Measurements from ENCODE around the gene ZFP36L2.

ZFP36L2 gene

DNA sequence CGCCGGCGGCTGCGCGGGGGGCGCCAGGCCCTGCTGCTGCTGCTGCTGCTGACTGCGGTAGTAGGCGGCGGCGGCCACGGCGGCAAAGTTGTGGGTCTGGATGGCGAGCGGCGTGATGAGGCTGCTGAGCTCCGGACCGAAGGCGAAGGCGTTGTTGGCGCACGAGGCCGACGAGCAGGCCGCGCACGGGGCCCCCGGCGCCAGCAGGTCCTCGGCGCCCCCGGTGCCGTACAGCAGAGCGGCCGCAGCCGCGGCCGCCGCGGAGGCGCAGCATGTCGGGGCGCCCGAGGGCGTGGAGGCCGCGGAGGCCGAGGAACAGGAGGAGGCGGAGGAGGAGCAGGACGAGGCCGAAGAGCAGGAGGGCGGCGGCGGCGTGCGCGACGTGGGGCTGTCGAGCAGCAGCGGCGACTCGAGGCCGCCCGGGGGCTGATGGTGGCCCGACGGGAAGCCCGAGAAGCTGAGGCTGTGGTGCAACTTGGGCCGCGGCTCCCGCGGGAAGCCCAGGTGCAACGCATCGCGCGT is 1.8 kb downstream of the ZFP36L2 start:
- H3K4me1 ChIP-seq (ENCODE audit: control insufficient read depth, insufficient read depth, low read length, poor library complexity, severe bottlenecking), result peaks cover 30% of the 10 kb centered on the region

DNA sequence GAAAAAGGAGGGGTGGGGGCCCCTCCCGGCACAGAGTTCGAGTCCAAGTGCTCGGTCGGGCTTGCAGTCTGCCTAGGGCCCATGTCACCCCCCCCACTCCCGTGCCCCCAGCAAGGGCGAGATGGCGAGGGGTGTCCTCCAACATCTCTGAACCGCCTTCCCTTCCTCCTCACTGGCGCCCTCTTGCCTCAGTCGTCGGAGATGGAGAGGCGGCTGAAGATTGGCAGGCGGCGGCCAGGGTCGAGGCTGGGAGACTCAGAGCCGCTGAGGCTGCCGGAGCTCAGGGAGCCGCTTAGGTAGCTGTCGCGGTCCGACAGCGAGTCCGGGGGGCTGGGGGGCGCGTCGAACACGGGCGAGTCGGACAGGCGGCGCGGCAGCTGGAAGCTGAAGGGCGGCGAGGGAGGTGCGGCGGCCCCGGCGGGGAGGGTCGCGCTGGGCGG is 2.3 kb downstream of the ZFP36L2 start:
- Histone ChIP-seq H3K36me3 (ENCODE audit: control insufficient read depth, insufficient read depth, low read length) (peaks cover 39% of the 10 kb centered on the region), H3K9me3 (ENCODE audit: control insufficient read depth, low read length) (no peaks in the 10 kb centered on the region), H3K4me3 (ENCODE audit: insufficient read depth, low read depth, low read length, poor library complexity, severe bottlenecking) (peak overlapping the region; percentile 95), H3K4me1 (ENCODE audit: control insufficient read depth, insufficient read depth, low read length, poor library complexity, severe bottlenecking) (peaks cover 33% of the 10 kb centered on the region), H3K27me3 (replicated peaks; ENCODE audit: control insufficient read depth, insufficient read depth, low read length, poor library complexity, severe bottlenecking) (no peaks in the 10 kb centered on the region), H3K27ac (ENCODE audit: insufficient read depth, low read length, poor library complexity, severe bottlenecking) (peak overlapping the region; percentile 91)
- DNase-seq, result peak; percentile 43 to 52 (median 51)

More for the DNA sequence above, 1.8 kb downstream of the ZFP36L2 start:
- H3K27ac ChIP-seq (ENCODE audit: insufficient read depth, low read length, poor library complexity, severe bottlenecking), result peak overlapping the region; percentile 91
- H3K27me3 ChIP-seq (replicated peaks; ENCODE audit: control insufficient read depth, insufficient read depth, low read length, poor library complexity, severe bottlenecking), result no peaks in the 10 kb centered on the region
- no peaks in the 10 kb centered on the region for H3K9me3 ChIP-seq (ENCODE audit: control insufficient read depth, low read length)
- DNase-seq, result peak; percentile 20 to 35 (median 25)
- peak overlapping the region; percentile 95 for H3K4me3 ChIP-seq (ENCODE audit: insufficient read depth, low read depth, low read length, poor library complexity, severe bottlenecking)
- peaks cover 39% of the 10 kb centered on the region for H3K36me3 ChIP-seq (ENCODE audit: control insufficient read depth, insufficient read depth, low read length)

- H3K36me3 ChIP-seq (ENCODE audit: control insufficient read depth, insufficient read depth, low read length), result peaks cover 39% of the 10 kb centered on the region
- no peaks in the 10 kb centered on the region for H3K9me3 ChIP-seq (ENCODE audit: control insufficient read depth, low read length)
- H3K4me3 ChIP-seq (ENCODE audit: insufficient read depth, low read depth, low read length, poor library complexity, severe bottlenecking), result peak overlapping the region; percentile 95
- peaks cover 32% of the 10 kb centered on the region for H3K4me1 ChIP-seq (ENCODE audit: control insufficient read depth, insufficient read depth, low read length, poor library complexity, severe bottlenecking)
- peak overlapping the region; percentile 91 for H3K27ac ChIP-seq (ENCODE audit: insufficient read depth, low read length, poor library complexity, severe bottlenecking)
- DNase-seq, result no peak
- no peaks in the 10 kb centered on the region for H3K27me3 ChIP-seq (replicated peaks; ENCODE audit: control insufficient read depth, insufficient read depth, low read length, poor library complexity, severe bottlenecking)
Measured at GRCh38 chr2:43223521-43224001, 2.8 kb downstream of the ZFP36L2 start.

DNA sequence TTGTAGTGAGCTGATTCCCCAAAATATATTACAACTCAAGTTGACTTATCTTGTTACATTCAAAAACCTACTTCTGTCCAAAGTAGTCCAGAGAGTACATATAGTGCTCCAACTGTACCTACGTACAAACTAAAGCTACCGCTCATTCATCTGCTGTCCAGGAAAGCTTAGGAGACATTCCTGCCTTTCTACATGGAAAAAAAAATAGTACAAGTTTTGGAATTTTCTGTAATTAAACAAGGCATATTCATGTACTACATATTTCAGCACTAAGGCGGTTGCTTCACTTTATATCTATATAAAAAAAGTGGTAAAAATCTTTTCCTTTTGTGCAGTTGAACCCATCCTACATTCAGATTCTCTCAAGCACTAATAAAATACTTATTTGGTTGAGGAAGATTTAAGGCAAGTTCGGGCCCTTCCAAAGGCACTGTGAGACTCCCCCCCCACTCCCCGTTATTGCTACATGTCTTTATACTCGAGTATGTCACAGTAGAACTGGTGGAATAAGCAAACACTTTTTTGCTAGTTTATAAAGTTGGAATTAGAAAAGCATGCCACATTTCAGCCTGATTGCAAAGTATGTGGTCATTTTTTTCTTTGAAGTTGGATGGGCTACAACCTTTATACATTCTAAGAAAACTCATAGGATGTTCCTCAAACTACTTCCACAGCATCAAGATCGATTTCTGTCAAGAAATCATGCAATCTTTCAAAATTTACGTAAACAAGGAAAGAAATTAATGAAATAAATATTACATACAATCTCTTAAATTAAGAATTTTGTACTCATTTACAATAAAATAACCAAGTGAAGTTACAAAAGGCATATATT is 3.7 kb downstream of the ZFP36L2 start:
- Histone ChIP-seq H3K4me3 (ENCODE audit: insufficient read depth, low read depth, low read length, poor library complexity, severe bottlenecking) (peak overlapping the region; percentile 95), H3K27me3 (replicated peaks; ENCODE audit: control insufficient read depth, insufficient read depth, low read length, poor library complexity, severe bottlenecking) (no peaks in the 10 kb centered on the region), H3K9me3 (ENCODE audit: control insufficient read depth, low read length) (no peaks in the 10 kb centered on the region), H3K27ac (ENCODE audit: insufficient read depth, low read length, poor library complexity, severe bottlenecking) (peak overlapping the region; percentile 91), H3K36me3 (ENCODE audit: control insufficient read depth, insufficient read depth, low read length) (peaks cover 39% of the 10 kb centered on the region), H3K4me1 (ENCODE audit: control insufficient read depth, insufficient read depth, low read length, poor library complexity, severe bottlenecking) (peaks cover 32% of the 10 kb centered on the region)
- no peak for DNase-seq

- Histone ChIP-seq H3K4me1 (ENCODE audit: control insufficient read depth, insufficient read depth, low read length, poor library complexity, severe bottlenecking) (peaks cover 37% of the 10 kb centered on the region), H3K4me3 (ENCODE audit: insufficient read depth, low read depth, low read length, poor library complexity, severe bottlenecking) (peak overlapping the region; percentile 95), H3K27ac (ENCODE audit: insufficient read depth, low read length, poor library complexity, severe bottlenecking) (peak overlapping the region; percentile 91), H3K27me3 (replicated peaks; ENCODE audit: control insufficient read depth, insufficient read depth, low read length, poor library complexity, severe bottlenecking) (no peaks in the 10 kb centered on the region), H3K36me3 (ENCODE audit: control insufficient read depth, insufficient read depth, low read length) (peaks cover 39% of the 10 kb centered on the region), H3K9me3 (ENCODE audit: control insufficient read depth, low read length) (no peaks in the 10 kb centered on the region)
- DNase-seq, result peak; percentile 33 to 52 (median 39)
Measured at GRCh38 chr2:43221763-43222474, 4.5 kb downstream of the ZFP36L2 start.

GRCh38 chr2:43221124-43221762 is 5.2 kb downstream of the ZFP36L2 start:
- Histone ChIP-seq H3K9me3 (ENCODE audit: control insufficient read depth, low read length) (no peaks in the 10 kb centered on the region), H3K4me1 (ENCODE audit: control insufficient read depth, insufficient read depth, low read length, poor library complexity, severe bottlenecking) (peaks cover 37% of the 10 kb centered on the region), H3K27ac (ENCODE audit: insufficient read depth, low read length, poor library complexity, severe bottlenecking) (peak overlapping the region; percentile 91), H3K27me3 (replicated peaks; ENCODE audit: control insufficient read depth, insufficient read depth, low read length, poor library complexity, severe bottlenecking) (no peaks in the 10 kb centered on the region), H3K36me3 (ENCODE audit: control insufficient read depth, insufficient read depth, low read length) (peaks cover 39% of the 10 kb centered on the region), H3K4me3 (ENCODE audit: insufficient read depth, low read depth, low read length, poor library complexity, severe bottlenecking) (peak overlapping the region; percentile 95)
- peak in 2 of 3 donors; percentile 18 to 39 for DNase-seq

- no peak for DNase-seq
- Histone ChIP-seq H3K36me3 (ENCODE audit: control insufficient read depth, insufficient read depth, low read length) (peaks cover 34% of the 10 kb centered on the region), H3K27me3 (replicated peaks; ENCODE audit: control insufficient read depth, insufficient read depth, low read length, poor library complexity, severe bottlenecking) (no peaks in the 10 kb centered on the region), H3K4me1 (ENCODE audit: control insufficient read depth, insufficient read depth, low read length, poor library complexity, severe bottlenecking) (peaks cover 37% of the 10 kb centered on the region), H3K4me3 (ENCODE audit: insufficient read depth, low read depth, low read length, poor library complexity, severe bottlenecking) (peak overlapping the region; percentile 95), H3K9me3 (ENCODE audit: control insufficient read depth, low read length) (no peaks in the 10 kb centered on the region), H3K27ac (ENCODE audit: insufficient read depth, low read length, poor library complexity, severe bottlenecking) (peak overlapping the region; percentile 91)
Measured at GRCh38 chr2:43220760-43221123, 5.7 kb downstream of the ZFP36L2 start.

DNA sequence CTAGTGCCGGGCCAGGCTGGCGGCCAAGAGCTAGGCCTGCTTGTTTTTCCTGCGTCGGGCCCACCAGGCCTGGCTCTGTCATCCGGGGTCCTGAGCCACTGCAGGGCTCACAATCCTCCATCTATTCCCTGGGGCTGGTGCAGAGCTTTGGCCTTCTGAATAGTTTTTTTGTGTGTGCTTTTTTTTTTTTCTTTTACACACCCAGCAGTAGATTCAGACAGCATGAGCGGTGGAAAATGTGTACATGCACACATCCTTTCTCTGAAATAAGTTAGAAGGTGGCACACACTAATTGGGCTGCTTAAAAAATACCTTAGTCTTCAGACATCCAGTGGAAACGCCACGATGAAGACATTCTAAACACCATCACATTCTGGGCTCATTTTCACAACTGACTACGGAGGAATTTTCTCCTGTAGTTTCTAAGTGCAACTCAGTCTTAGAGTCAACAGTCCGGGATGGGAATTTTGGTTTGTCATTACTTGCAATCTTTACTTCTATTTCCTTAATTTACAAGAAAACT is 6.1 kb downstream of the ZFP36L2 start:
- H3K36me3 ChIP-seq (ENCODE audit: control insufficient read depth, insufficient read depth, low read length), result peaks cover 30% of the 10 kb centered on the region
- H3K27ac ChIP-seq (ENCODE audit: insufficient read depth, low read length, poor library complexity, severe bottlenecking), result peak overlapping the region; percentile 91
- peaks cover 37% of the 10 kb centered on the region for H3K4me1 ChIP-seq (ENCODE audit: control insufficient read depth, insufficient read depth, low read length, poor library complexity, severe bottlenecking)
- no peaks in the 10 kb centered on the region for H3K9me3 ChIP-seq (ENCODE audit: control insufficient read depth, low read length)
- DNase-seq, result no peak
- no peaks in the 10 kb centered on the region for H3K27me3 ChIP-seq (replicated peaks; ENCODE audit: control insufficient read depth, insufficient read depth, low read length, poor library complexity, severe bottlenecking)
- H3K4me3 ChIP-seq (ENCODE audit: insufficient read depth, low read depth, low read length, poor library complexity, severe bottlenecking), result peak overlapping the region; percentile 95

DNA sequence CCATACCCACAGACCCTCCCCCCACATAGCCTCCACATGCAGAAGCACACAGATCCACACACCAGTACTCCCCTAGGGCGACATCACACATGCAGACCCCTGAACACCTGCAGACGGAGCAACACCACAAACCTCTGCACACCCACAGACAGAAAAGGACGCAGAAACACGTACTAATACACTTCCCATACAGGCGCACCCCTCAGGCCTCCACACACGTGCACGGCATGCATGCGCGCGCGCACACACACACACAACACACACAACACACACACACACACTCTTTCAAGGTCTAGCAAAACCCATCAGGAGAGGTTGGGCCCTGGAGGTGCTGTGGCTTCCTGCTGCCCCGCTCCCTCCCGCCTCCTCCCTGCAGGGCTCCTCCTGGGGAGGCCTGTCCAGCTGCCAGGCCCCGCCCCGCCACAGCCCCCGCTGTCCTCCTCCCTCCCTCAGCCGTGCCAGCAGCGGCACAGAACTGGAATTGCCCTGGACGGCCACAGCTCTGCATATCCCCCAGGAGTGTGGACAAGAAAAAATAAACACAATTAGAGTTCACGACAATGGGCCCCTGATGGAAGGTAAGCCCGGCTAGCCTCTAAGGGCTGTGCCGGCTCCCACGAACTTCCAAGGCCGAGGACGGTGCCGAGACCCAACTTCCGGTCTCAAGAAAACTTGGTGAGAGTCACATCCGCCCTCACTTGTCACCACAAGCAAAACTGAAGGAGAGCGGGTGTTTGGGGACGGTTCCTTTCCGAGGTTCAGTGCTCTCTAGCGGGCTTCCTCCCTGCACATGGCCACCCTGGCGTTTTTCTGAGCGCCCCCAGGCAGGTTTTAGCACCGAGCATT is 6.8 kb downstream of the ZFP36L2 start:
- peak overlapping the region; percentile 95 for H3K4me3 ChIP-seq (ENCODE audit: insufficient read depth, low read depth, low read length, poor library complexity, severe bottlenecking)
- peaks cover 37% of the 10 kb centered on the region for H3K4me1 ChIP-seq (ENCODE audit: control insufficient read depth, insufficient read depth, low read length, poor library complexity, severe bottlenecking)
- peak; percentile 70 to 72 (median 72) for DNase-seq

More for the DNA sequence above, 6.8 kb downstream of the ZFP36L2 start:
- H3K36me3 ChIP-seq (ENCODE audit: control insufficient read depth, insufficient read depth, low read length), result peaks cover 23% of the 10 kb centered on the region
- no peaks in the 10 kb centered on the region for H3K9me3 ChIP-seq (ENCODE audit: control insufficient read depth, low read length)
- no peaks in the 10 kb centered on the region for H3K27me3 ChIP-seq (replicated peaks; ENCODE audit: control insufficient read depth, insufficient read depth, low read length, poor library complexity, severe bottlenecking)
- peak overlapping the region; percentile 91 for H3K27ac ChIP-seq (ENCODE audit: insufficient read depth, low read length, poor library complexity, severe bottlenecking)

Data from effector memory CD4-positive, alpha-beta T cell (primary cell).